ENCODE measurements around the gene ZNF470.

Gene ZNF470

GRCh38 chr19:56594783-56595547, 27.7 kb downstream of the ZNF470 start, which contains the start of gene ZNF71:
ZNF71 (plus strand) TSS chr19:56595302; CDS start chr19:56601559, 6,257 bp downstream.
- Histone ChIP-seq H3K36me3 (ENCODE audit: low read depth) (peaks cover 10% of the 10 kb centered on the region), H3K4me1 (ENCODE audit: insufficient read depth, poor library complexity, severe bottlenecking) (no peaks in the 10 kb centered on the region), H3K27ac (ENCODE audit: poor library complexity, severe bottlenecking) (no peak within 1 kb of the TSS), H3K27me3 (ENCODE audit: insufficient read depth, poor library complexity, severe bottlenecking) (no peaks in the 10 kb centered on the region), H3K4me3 (ENCODE audit: severe bottlenecking) (peak within 1 kb of the TSS; percentile 75), H3K9me3 (ENCODE audit: severe bottlenecking) (peaks cover 1% of the 10 kb centered on the region)
- peak; percentile 81 for DNase-seq (ENCODE audit: low spot score)
- no peak for TF ChIP-seq CTCF (IDR thresholded peaks at IDR 0.05; ENCODE audit: poor library complexity, severe bottlenecking)
- ATAC-seq (ENCODE audit: low read depth): peak; percentile 95

- DNase-seq (ENCODE audit: low spot score) (no peak), ATAC-seq (ENCODE audit: low read depth) (peak; percentile 48)
- Histone ChIP-seq H3K9me3 (ENCODE audit: severe bottlenecking) (no peaks in the 10 kb centered on the region), H3K4me3 (ENCODE audit: severe bottlenecking) (peak overlapping the region; percentile 75), H3K36me3 (ENCODE audit: low read depth) (peaks cover 10% of the 10 kb centered on the region), H3K4me1 (ENCODE audit: insufficient read depth, poor library complexity, severe bottlenecking) (no peaks in the 10 kb centered on the region), H3K27ac (ENCODE audit: poor library complexity, severe bottlenecking) (no peak overlapping the region), H3K27me3 (ENCODE audit: insufficient read depth, poor library complexity, severe bottlenecking) (no peaks in the 10 kb centered on the region)
- TF ChIP-seq CTCF (IDR thresholded peaks at IDR 0.05; ENCODE audit: poor library complexity, severe bottlenecking): no peak
Measured at GRCh38 chr19:56595548-56595899, 28.3 kb downstream of the ZNF470 start.

DNA sequence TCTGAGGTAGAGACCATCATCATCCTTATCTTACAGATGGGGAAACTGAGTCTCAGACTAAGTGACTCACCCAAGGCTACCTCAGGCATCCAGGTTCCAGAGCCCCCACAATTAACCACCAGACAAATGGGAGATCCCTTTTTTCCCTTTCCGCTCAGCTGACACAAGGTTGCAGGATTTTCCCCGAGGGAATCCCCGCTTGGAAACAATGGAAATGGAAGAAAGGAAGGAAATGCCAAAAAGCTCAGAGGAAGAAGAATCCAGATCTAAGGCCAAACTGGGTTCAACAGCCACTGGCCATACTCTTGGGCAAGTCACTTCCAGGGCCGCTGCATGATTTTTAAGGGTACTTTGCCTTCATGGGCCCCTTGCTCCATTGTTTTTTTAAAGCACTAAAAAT, 29.4 kb downstream of the ZNF470 start:
- H3K27ac ChIP-seq (ENCODE audit: poor library complexity, severe bottlenecking): no peak overlapping the region
- ATAC-seq (ENCODE audit: low read depth): no peak
- H3K4me1 ChIP-seq (ENCODE audit: insufficient read depth, poor library complexity, severe bottlenecking): no peaks in the 10 kb centered on the region
- H3K36me3 ChIP-seq (ENCODE audit: low read depth): peaks cover 20% of the 10 kb centered on the region
- peaks cover 2% of the 10 kb centered on the region for H3K9me3 ChIP-seq (ENCODE audit: severe bottlenecking)
- DNase-seq (ENCODE audit: low spot score): no peak
- TF ChIP-seq CTCF (IDR thresholded peaks at IDR 0.05; ENCODE audit: poor library complexity, severe bottlenecking): no peak
- no peak overlapping the region for H3K4me3 ChIP-seq (ENCODE audit: severe bottlenecking)
- no peaks in the 10 kb centered on the region for H3K27me3 ChIP-seq (ENCODE audit: insufficient read depth, poor library complexity, severe bottlenecking)

DNA sequence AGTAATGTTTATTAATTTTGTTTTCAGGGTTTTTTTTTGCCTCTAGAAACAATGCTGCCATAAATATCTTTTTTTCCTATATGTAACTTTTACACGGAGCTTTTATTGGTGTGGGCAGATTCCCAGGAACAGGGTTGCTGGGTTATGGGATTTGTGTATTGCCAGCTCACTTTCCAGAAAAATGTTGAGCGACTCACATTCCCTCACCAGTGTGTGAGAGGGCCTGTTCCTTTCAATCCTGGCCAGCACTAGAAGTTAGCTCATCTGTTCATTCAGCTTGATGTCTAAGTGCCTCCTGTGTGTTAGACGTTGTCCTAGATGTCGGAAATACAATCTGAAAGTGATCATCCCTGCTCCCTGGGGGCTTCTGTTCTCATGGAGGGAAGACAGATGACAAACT, 30.4 kb downstream of the ZNF470 start:
- no peak for DNase-seq (ENCODE audit: low spot score)
- Histone ChIP-seq H3K4me3 (ENCODE audit: severe bottlenecking) (no peak overlapping the region), H3K36me3 (ENCODE audit: low read depth) (peaks cover 20% of the 10 kb centered on the region), H3K9me3 (ENCODE audit: severe bottlenecking) (peaks cover 5% of the 10 kb centered on the region), H3K27ac (ENCODE audit: poor library complexity, severe bottlenecking) (no peak overlapping the region), H3K27me3 (ENCODE audit: insufficient read depth, poor library complexity, severe bottlenecking) (no peaks in the 10 kb centered on the region), H3K4me1 (ENCODE audit: insufficient read depth, poor library complexity, severe bottlenecking) (no peaks in the 10 kb centered on the region)
- no peak for TF ChIP-seq CTCF (IDR thresholded peaks at IDR 0.05; ENCODE audit: poor library complexity, severe bottlenecking)
- no peak for ATAC-seq (ENCODE audit: low read depth)

GRCh38 chr19:56601375-56601774, 34.1 kb downstream of the ZNF470 start:
- no peaks in the 10 kb centered on the region for H3K4me1 ChIP-seq (ENCODE audit: insufficient read depth, poor library complexity, severe bottlenecking)
- no peak overlapping the region for H3K4me3 ChIP-seq (ENCODE audit: severe bottlenecking)
- no peaks in the 10 kb centered on the region for H3K27me3 ChIP-seq (ENCODE audit: insufficient read depth, poor library complexity, severe bottlenecking)
- peaks cover 25% of the 10 kb centered on the region for H3K36me3 ChIP-seq (ENCODE audit: low read depth)
- no peak for ATAC-seq (ENCODE audit: low read depth)
- no peak for DNase-seq (ENCODE audit: low spot score)
- peaks cover 8% of the 10 kb centered on the region for H3K9me3 ChIP-seq (ENCODE audit: severe bottlenecking)
- H3K27ac ChIP-seq (ENCODE audit: poor library complexity, severe bottlenecking): no peak overlapping the region
- no peak for TF ChIP-seq CTCF (IDR thresholded peaks at IDR 0.05; ENCODE audit: poor library complexity, severe bottlenecking)
